ENCODE measurements around the gene POGLUT3.
A peak's percentile ranks its signal among the peaks of the same experiment; 100 is the strongest.

POGLUT3 gene

GRCh38 chr11:108498816-108499408 lies 728 bp upstream of the POGLUT3 start:
- H3K4me3 ChIP-seq (ENCODE audit: low read depth, low read length): peak overlapping the region; percentile 38
- DNase-seq (ENCODE audit: low read depth): peak; percentile 9
- TF ChIP-seq POLR2A (IDR thresholded peaks at IDR 0.05; ENCODE audit: extremely low read depth, insufficient read length) (no peak), MAX (IDR thresholded peaks at IDR 0.05; ENCODE audit: low read depth, low read length) (no peak), MYC (IDR thresholded peaks at IDR 0.05; ENCODE audit: low read depth, low read length) (no peak), CTCF (IDR thresholded peaks at IDR 0.05; ENCODE audit: low read depth, low read length) (no peak)

- peak; percentile 97 for DNase-seq (ENCODE audit: low read depth)
- TF ChIP-seq CTCF (IDR thresholded peaks at IDR 0.05; ENCODE audit: low read depth, low read length) (no peak), POLR2A (IDR thresholded peaks at IDR 0.05; ENCODE audit: extremely low read depth, insufficient read length) (peak; percentile 80), MYC (IDR thresholded peaks at IDR 0.05; ENCODE audit: low read depth, low read length) (no peak; the same call in 1 of the 2 replicates), MAX (IDR thresholded peaks at IDR 0.05; ENCODE audit: low read depth, low read length) (peak; percentile 68; the same call in 1 of the 2 replicates)
- peak overlapping the region; percentile 68 for H3K4me3 ChIP-seq (ENCODE audit: low read depth, low read length)
These were observed 703 bp downstream of the POGLUT3 start for GRCh38 chr11:108497317-108498045.

- TF ChIP-seq POLR2A (IDR thresholded peaks at IDR 0.05; ENCODE audit: extremely low read depth, insufficient read length) (no peak), MAX (IDR thresholded peaks at IDR 0.05; ENCODE audit: low read depth, low read length) (no peak), MYC (IDR thresholded peaks at IDR 0.05; ENCODE audit: low read depth, low read length) (no peak), CTCF (IDR thresholded peaks at IDR 0.05; ENCODE audit: low read depth, low read length) (no peak)
- DNase-seq (ENCODE audit: low read depth): peak; percentile 10
- H3K4me3 ChIP-seq (ENCODE audit: low read depth, low read length): peak overlapping the region; percentile 68
These were observed 1.4 kb downstream of the POGLUT3 start for GRCh38 chr11:108496643-108497256.

GRCh38 chr11:108495326-108495725 lies 2.9 kb downstream of the POGLUT3 start:
- H3K4me3 ChIP-seq (ENCODE audit: low read depth, low read length): no peak overlapping the region
- TF ChIP-seq POLR2A (IDR thresholded peaks at IDR 0.05; ENCODE audit: extremely low read depth, insufficient read length) (no peak), MAX (IDR thresholded peaks at IDR 0.05; ENCODE audit: low read depth, low read length) (no peak), MYC (IDR thresholded peaks at IDR 0.05; ENCODE audit: low read depth, low read length) (no peak), CTCF (IDR thresholded peaks at IDR 0.05; ENCODE audit: low read depth, low read length) (no peak)
- no peak for DNase-seq (ENCODE audit: low read depth)

- TF ChIP-seq POLR2A (IDR thresholded peaks at IDR 0.05; ENCODE audit: extremely low read depth, insufficient read length) (no peak), CTCF (IDR thresholded peaks at IDR 0.05; ENCODE audit: low read depth, low read length) (no peak), MYC (IDR thresholded peaks at IDR 0.05; ENCODE audit: low read depth, low read length) (no peak), MAX (IDR thresholded peaks at IDR 0.05; ENCODE audit: low read depth, low read length) (no peak)
- no peak for DNase-seq (ENCODE audit: low read depth)
These were observed 4.0 kb downstream of the POGLUT3 start for GRCh38 chr11:108494182-108494581.

More at GRCh38 chr11:108494182-108494581, 4.0 kb downstream of the POGLUT3 start:
- no peak overlapping the region for H3K4me3 ChIP-seq (ENCODE audit: low read depth, low read length)

Data from NB4 (cell line).